Body of pancreas (tissue), 4 donors: ENCODE data around the gene SMIM1.
A peak's percentile ranks its signal among the peaks of the same experiment; 100 is the strongest.

Source experiments
- POLR2A ChIP-seq, 3 donors: fragments of 450-650 bp; IDR thresholded peaks; one replicate each; pipeline ENCODE4 v1.6.1; 2016; ENCODE audit warnings: antibody characterized with exemption in 3 of 3, mild to moderate bottlenecking in 2 of 3
- TF ChIP-seq, protein P1 (sequence below), 7 experiments: fragments of 450-650 bp in 4 of 7; fragments of 200-600 bp in 3 of 7; sonication (generic) in 3 of 7; IDR thresholded peaks; one replicate each; pipeline ENCODE4 v1.5.1; 2016 to 2019; ENCODE audit warnings: antibody characterized with exemption in 7 of 7

DNA sequence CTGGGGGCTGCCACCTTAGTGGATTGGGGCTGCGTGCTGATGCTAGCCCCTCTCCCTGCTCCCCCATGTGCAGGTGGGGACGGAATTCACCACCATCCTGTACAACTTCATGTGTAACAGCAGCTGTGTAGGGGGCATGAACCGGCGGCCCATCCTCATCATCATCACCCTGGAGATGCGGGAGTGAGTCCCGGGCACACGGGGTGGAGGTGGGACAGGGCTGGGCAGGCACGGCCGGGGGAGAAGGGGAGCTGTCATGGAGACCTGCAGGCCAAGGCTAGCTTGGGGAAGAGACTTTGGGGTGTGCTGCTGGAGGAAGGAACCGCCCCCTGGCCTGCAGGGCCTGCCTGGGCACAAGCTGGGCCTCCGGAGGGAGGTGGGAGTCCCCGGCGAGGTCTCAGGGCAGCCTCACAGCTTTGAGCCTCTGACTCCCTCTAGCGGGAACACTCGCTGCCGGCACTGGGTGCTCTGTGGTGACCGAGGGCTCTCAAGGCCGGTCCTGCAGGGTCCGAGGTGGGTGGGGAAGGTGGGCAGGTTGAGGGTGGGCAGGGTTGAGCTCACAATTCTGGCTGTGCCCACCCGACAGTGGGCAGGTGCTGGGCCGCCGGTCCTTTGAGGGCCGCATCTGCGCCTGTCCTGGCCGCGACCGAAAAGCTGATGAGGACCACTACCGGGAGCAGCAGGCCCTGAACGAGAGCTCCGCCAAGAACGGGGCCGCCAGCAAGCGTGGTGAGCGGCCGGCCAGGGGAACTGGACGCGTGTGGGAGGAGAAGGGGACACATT, 45.3 kb upstream of the SMIM1 start:
- TF ChIP-seq, protein P1, sequence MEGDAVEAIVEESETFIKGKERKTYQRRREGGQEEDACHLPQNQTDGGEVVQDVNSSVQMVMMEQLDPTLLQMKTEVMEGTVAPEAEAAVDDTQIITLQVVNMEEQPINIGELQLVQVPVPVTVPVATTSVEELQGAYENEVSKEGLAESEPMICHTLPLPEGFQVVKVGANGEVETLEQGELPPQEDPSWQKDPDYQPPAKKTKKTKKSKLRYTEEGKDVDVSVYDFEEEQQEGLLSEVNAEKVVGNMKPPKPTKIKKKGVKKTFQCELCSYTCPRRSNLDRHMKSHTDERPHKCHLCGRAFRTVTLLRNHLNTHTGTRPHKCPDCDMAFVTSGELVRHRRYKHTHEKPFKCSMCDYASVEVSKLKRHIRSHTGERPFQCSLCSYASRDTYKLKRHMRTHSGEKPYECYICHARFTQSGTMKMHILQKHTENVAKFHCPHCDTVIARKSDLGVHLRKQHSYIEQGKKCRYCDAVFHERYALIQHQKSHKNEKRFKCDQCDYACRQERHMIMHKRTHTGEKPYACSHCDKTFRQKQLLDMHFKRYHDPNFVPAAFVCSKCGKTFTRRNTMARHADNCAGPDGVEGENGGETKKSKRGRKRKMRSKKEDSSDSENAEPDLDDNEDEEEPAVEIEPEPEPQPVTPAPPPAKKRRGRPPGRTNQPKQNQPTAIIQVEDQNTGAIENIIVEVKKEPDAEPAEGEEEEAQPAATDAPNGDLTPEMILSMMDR (IDR thresholded peaks at IDR 0.05) = peak in 1 of 7 experiments; percentile 8
- no peak for TF ChIP-seq POLR2A (IDR thresholded peaks at IDR 0.05)
